ENCODE results near the gene ACOD1.

The ACOD1 gene

DNA sequence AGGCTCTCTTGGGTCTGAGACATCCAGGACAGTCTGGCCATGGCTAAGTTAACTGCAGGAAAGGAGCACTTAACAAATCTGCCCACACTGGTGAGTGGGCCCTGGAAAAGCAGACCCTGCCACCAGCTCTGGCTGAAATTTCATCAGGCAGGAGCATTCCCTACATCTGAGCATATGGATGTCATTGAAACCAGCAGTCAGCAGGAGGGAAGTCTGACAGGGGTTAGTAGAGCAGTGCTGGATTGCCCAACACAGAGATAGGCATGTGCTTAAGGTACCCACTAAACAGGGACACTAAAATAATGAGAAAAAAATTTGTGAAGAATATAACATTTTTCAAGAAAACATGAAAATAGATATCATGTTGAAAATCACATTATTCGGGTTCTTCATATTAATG lies 13.6 kb upstream of the ACOD1 start:
- no peak overlapping the region for H3K4me3 ChIP-seq (ENCODE audit: low read depth, low read length)
- TF ChIP-seq CTCF (IDR thresholded peaks at IDR 0.05; ENCODE audit: borderline replicate concordance, insufficient read depth, low read depth, low read length): no peak

DNA sequence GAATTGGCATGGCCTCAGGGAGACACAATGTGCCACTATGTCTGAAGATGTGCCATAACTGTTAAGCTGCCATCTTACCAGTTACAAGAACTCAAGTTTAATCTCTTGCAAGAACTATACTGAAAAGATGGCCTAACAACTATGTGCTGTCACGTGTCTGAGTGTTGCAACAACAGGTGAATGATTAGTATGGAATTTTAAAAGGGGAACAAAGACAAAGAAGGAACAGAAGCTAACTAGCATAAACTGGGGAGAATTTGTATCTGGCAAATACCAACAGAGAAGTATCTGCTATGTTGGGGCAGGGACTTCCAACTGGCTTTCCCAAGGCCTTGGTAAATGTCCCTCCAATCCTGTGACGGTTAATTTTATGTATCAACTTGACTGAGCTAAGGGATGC lies 11.5 kb upstream of the ACOD1 start:
- H3K4me3 ChIP-seq (ENCODE audit: low read depth, low read length): no peak overlapping the region
- TF ChIP-seq CTCF (IDR thresholded peaks at IDR 0.05; ENCODE audit: borderline replicate concordance, insufficient read depth, low read depth, low read length): no peak

GRCh38 chr13:76937281-76937820 lies 11.0 kb upstream of the ACOD1 start:
- no peak overlapping the region for H3K4me3 ChIP-seq (ENCODE audit: low read depth, low read length)
- TF ChIP-seq CTCF (IDR thresholded peaks at IDR 0.05; ENCODE audit: borderline replicate concordance, insufficient read depth, low read depth, low read length): no peak

- H3K4me3 ChIP-seq (ENCODE audit: low read depth, low read length): no peak overlapping the region
- no peak for TF ChIP-seq CTCF (IDR thresholded peaks at IDR 0.05; ENCODE audit: borderline replicate concordance, insufficient read depth, low read depth, low read length)
Observed at GRCh38 chr13:76939215-76939614, 9.1 kb upstream of the ACOD1 start.

GRCh38 chr13:76942363-76942762 lies 5.9 kb upstream of the ACOD1 start:
- H3K4me3 ChIP-seq (ENCODE audit: low read depth, low read length): no peak overlapping the region
- TF ChIP-seq CTCF (IDR thresholded peaks at IDR 0.05; ENCODE audit: borderline replicate concordance, insufficient read depth, low read depth, low read length): no peak

GRCh38 chr13:76943646-76944045 lies 4.7 kb upstream of the ACOD1 start:
- TF ChIP-seq CTCF (IDR thresholded peaks at IDR 0.05; ENCODE audit: borderline replicate concordance, insufficient read depth, low read depth, low read length): no peak
- H3K4me3 ChIP-seq (ENCODE audit: low read depth, low read length): no peak overlapping the region

DNA sequence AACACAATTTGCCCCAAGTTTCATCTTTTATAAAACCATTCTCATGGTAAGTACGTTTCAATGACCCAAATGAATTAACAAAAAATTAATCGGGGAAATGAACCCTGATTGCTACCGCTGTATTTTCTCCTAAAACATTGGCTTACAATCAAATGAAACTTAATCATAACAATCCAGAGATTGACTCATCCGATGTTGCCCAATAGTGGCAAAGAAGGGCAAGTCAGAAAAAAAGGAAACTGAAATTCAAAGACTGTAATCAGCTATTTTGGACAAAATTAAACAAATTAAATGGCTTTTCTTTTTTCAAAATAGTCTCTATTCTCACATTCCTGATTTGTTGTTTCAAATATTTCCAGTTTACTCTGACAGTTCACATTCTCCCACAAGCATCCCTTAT lies 3.9 kb upstream of the ACOD1 start:
- no peak for TF ChIP-seq CTCF (IDR thresholded peaks at IDR 0.05; ENCODE audit: borderline replicate concordance, insufficient read depth, low read depth, low read length)
- no peak overlapping the region for H3K4me3 ChIP-seq (ENCODE audit: low read depth, low read length)
